Osteoblast (primary cell): ENCODE measurements around the gene SPG21. TPM values are rescaled to one million over a fixed set of nuclear protein-coding genes. Genes with fewer than 3 reads are reported as not detected.
A peak's percentile ranks its signal among the peaks of the same experiment; 100 is the strongest.

Experiments
- DNase-seq: peaks from one replicate; pipeline ENCODE4 v3.0.0; 2011; ENCODE audit warnings: low spot score, mixed read lengths; ENCODE audit not compliant: insufficient read length; ENCODE audit errors: missing footprints
- H2AFZ ChIP-seq: 2 replicates; pipeline ENCODE4 v1.6.0; 2011; ENCODE audit warnings: mild to moderate bottlenecking, low read length
- H3K27ac ChIP-seq: 2 replicates; pipeline ENCODE4 v1.5.1; 2011; ENCODE audit warnings: mild to moderate bottlenecking, low read depth, low read length, moderate library complexity
- H3K27me3 ChIP-seq: 2 replicates; pipeline ENCODE4 v1.6.0; 2012; ENCODE audit warnings: mild to moderate bottlenecking, control low read depth, inconsistent platforms, low read length, moderate library complexity; ENCODE audit not compliant: insufficient read depth
- H3K36me3 ChIP-seq: 2 replicates; pipeline ENCODE4 v1.5.1; 2011; ENCODE audit warnings: mild to moderate bottlenecking, low read length, control low read depth, moderate library complexity; ENCODE audit not compliant: insufficient read depth
- H3K4me1 ChIP-seq: 2 replicates; pipeline ENCODE4 v1.5.1; 2011; ENCODE audit warnings: mild to moderate bottlenecking, low read length, control low read depth, moderate library complexity; ENCODE audit not compliant: insufficient read depth
- H3K4me2 ChIP-seq: 2 replicates; pipeline ENCODE4 v1.6.0; 2011; ENCODE audit warnings: mild to moderate bottlenecking, low read length; ENCODE audit not compliant: insufficient read depth
- H3K4me3 ChIP-seq: fragments of 200-600 bp; sonication (generic); 3 replicates; pipeline ENCODE4 v1.5.1; 2012; ENCODE audit warnings: mild to moderate bottlenecking, low read length, inconsistent platforms; ENCODE audit not compliant: insufficient read depth
- H3K79me2 ChIP-seq: 2 replicates; pipeline ENCODE4 v1.6.0; 2012; ENCODE audit warnings: mild to moderate bottlenecking, low read length, control low read depth, inconsistent platforms; ENCODE audit not compliant: insufficient read depth
- H3K9me3 ChIP-seq: 2 replicates; pipeline ENCODE4 v1.5.1; 2011; ENCODE audit warnings: low read depth, low read length, control low read depth
- H4K20me1 ChIP-seq: 2 replicates; pipeline ENCODE4 v1.6.0; 2012; ENCODE audit warnings: mild to moderate bottlenecking, low read length, control low read depth; ENCODE audit not compliant: insufficient read depth
- total RNA-seq: library from RNA; depleted of rRNA; stranded (reverse); fragments of >200 nt; gene quantifications from 2 replicates; pipeline ENCODE4 v1.2.3, GENCODE V29; 2012
- TF ChIP-seq, protein P1 (sequence below): IDR thresholded peaks from 2 replicates; pipeline ENCODE4 v1.5.1; 2011; ENCODE audit warnings: mild to moderate bottlenecking, low read depth, low read length, moderate library complexity; ENCODE audit errors: extremely low read depth

SPG21 gene
- total RNA-seq, 1 donor = 142 TPM

DNA sequence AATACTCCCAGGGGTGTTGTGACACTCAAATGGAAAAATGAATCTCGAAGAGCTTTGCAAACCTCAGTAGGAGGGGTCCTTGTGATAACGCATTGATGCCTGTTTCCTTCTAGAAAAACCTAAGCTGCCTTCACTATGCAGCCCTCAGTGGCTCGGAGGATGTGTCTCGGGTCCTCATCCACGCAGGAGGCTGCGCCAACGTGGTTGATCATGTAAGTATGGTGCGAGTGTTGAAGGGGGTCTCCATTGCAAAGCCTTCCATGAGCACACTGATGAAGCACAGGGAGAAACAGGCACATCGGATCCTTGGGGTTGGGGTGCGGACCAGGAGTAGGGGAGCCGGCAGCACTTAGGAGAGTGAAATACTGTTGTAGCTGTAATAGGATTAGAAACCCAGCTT is 55.7 kb downstream of the SPG21 start:
- Histone ChIP-seq H3K4me2 (no peak overlapping the region), H3K27ac (no peak overlapping the region)

GRCh38 chr15:64931381-64931780 is 58.3 kb downstream of the SPG21 start:
- no peaks in the 10 kb centered on the region for H3K79me2 ChIP-seq
- H3K9me3 ChIP-seq = no peaks in the 10 kb centered on the region
- H3K4me1 ChIP-seq = peaks cover 4% of the 10 kb centered on the region
- no peak for DNase-seq
- H3K36me3 ChIP-seq = no peaks in the 10 kb centered on the region
- H4K20me1 ChIP-seq = no peaks in the 10 kb centered on the region
- H3K27me3 ChIP-seq = no peaks in the 10 kb centered on the region
- no peak overlapping the region for H2AFZ ChIP-seq
- H3K27ac ChIP-seq = no peak overlapping the region
- H3K4me2 ChIP-seq = no peak overlapping the region
- no peak overlapping the region for H3K4me3 ChIP-seq
- TF ChIP-seq, protein P1, sequence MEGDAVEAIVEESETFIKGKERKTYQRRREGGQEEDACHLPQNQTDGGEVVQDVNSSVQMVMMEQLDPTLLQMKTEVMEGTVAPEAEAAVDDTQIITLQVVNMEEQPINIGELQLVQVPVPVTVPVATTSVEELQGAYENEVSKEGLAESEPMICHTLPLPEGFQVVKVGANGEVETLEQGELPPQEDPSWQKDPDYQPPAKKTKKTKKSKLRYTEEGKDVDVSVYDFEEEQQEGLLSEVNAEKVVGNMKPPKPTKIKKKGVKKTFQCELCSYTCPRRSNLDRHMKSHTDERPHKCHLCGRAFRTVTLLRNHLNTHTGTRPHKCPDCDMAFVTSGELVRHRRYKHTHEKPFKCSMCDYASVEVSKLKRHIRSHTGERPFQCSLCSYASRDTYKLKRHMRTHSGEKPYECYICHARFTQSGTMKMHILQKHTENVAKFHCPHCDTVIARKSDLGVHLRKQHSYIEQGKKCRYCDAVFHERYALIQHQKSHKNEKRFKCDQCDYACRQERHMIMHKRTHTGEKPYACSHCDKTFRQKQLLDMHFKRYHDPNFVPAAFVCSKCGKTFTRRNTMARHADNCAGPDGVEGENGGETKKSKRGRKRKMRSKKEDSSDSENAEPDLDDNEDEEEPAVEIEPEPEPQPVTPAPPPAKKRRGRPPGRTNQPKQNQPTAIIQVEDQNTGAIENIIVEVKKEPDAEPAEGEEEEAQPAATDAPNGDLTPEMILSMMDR = no peak

More for the DNA sequence above, 55.7 kb downstream of the SPG21 start:
- TF ChIP-seq, protein P1 = no peak
- H4K20me1 ChIP-seq = no peaks in the 10 kb centered on the region
- H3K79me2 ChIP-seq = no peaks in the 10 kb centered on the region
- no peaks in the 10 kb centered on the region for H3K36me3 ChIP-seq
- no peak overlapping the region for H2AFZ ChIP-seq
- H3K9me3 ChIP-seq = no peaks in the 10 kb centered on the region
- no peak for DNase-seq
- H3K27me3 ChIP-seq = no peaks in the 10 kb centered on the region
- H3K4me1 ChIP-seq = peaks cover 10% of the 10 kb centered on the region
- no peak overlapping the region for H3K4me3 ChIP-seq

DNA sequence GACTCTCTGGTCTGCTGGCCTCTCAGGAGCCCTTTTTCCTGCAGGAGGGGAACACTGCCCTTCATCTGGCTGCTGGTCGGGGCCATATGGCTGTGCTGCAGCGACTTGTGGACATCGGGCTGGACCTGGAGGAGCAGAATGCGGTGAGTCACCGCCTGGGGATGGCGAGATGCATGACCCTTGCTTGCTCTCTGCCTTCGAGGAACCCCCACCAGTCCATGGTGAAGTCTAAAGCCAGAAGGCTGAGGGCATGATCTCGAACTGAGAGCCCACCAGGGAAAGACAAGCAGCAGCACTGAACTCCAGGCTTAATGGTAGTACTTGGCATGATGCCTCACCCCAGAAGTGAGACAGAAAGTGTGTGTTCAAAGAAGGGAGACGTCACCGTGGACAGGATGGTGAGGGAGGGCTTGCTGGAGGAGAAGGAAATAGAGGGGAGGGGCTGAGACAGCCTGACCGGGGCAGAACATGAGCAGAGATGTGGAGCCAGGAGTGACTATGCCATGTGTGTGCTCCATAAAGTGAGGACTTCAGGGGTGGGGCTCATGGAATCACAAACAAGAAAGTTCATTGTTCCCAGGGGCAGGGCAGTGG is 58.8 kb downstream of the SPG21 start:
- peak; percentile 82 for DNase-seq
- H3K4me3 ChIP-seq = no peak overlapping the region
- H2AFZ ChIP-seq = no peak overlapping the region
- H3K36me3 ChIP-seq = no peaks in the 10 kb centered on the region
- no peaks in the 10 kb centered on the region for H4K20me1 ChIP-seq
- H3K9me3 ChIP-seq = no peaks in the 10 kb centered on the region
- no peaks in the 10 kb centered on the region for H3K27me3 ChIP-seq
- TF ChIP-seq, protein P1 = no peak
- H3K4me1 ChIP-seq = peaks cover 4% of the 10 kb centered on the region
- H3K27ac ChIP-seq = no peak overlapping the region
- no peaks in the 10 kb centered on the region for H3K79me2 ChIP-seq
- no peak overlapping the region for H3K4me2 ChIP-seq

GRCh38 chr15:64930019-64930652 is 59.6 kb downstream of the SPG21 start:
- H3K4me3 ChIP-seq = no peak overlapping the region
- DNase-seq = no peak
- no peak overlapping the region for H3K27ac ChIP-seq
- TF ChIP-seq, protein P1 = no peak
- no peaks in the 10 kb centered on the region for H3K36me3 ChIP-seq
- H2AFZ ChIP-seq = no peak overlapping the region
- no peak overlapping the region for H3K4me2 ChIP-seq
- H4K20me1 ChIP-seq = no peaks in the 10 kb centered on the region
- no peaks in the 10 kb centered on the region for H3K79me2 ChIP-seq
- H3K4me1 ChIP-seq = peaks cover 4% of the 10 kb centered on the region
- no peaks in the 10 kb centered on the region for H3K27me3 ChIP-seq
- H3K9me3 ChIP-seq = no peaks in the 10 kb centered on the region
